OCI-LY1 (cell line): ENCODE measurements around the gene LIPC.

Experiments used
- EZH2 ChIP-seq: fragments of 200-600 bp; sonication (generic), shearing (Covaris generic); IDR thresholded peaks from 2 replicates; pipeline ENCODE4 v1.8.0; 2017; ENCODE audit warnings: borderline replicate concordance, mixed run types, mild to moderate bottlenecking, antibody characterized with exemption, low read length, moderate library complexity, mixed read lengths
- TF ChIP-seq, protein P1 (sequence below): fragments of 200-600 bp; sonication (generic), shearing (Covaris generic); IDR thresholded peaks from 2 replicates; pipeline ENCODE4 v1.5.1; 2017; ENCODE audit warnings: mild to moderate bottlenecking, antibody characterized with exemption, low read length, moderate library complexity, mixed read lengths

DNA sequence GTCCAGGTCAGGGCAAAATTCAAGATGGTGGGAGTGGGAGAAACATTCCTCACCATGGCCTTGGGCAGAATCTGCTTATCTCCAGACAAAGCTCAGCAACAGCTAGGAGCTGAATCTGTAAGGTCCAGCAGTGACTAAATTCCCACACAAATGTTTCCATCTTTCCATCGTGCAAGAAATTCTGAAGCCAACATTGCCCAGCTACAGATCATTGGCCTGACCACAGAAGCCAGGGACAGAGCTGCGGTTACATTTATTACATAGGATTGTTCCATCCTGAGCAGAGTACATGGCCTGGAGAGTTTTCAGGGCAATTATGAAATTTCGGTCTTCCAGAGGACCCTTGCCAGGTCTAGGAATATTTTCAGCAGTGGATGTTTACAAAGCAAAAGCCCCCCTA lies 100.3 kb downstream of the LIPC start:
- TF ChIP-seq, protein P1, sequence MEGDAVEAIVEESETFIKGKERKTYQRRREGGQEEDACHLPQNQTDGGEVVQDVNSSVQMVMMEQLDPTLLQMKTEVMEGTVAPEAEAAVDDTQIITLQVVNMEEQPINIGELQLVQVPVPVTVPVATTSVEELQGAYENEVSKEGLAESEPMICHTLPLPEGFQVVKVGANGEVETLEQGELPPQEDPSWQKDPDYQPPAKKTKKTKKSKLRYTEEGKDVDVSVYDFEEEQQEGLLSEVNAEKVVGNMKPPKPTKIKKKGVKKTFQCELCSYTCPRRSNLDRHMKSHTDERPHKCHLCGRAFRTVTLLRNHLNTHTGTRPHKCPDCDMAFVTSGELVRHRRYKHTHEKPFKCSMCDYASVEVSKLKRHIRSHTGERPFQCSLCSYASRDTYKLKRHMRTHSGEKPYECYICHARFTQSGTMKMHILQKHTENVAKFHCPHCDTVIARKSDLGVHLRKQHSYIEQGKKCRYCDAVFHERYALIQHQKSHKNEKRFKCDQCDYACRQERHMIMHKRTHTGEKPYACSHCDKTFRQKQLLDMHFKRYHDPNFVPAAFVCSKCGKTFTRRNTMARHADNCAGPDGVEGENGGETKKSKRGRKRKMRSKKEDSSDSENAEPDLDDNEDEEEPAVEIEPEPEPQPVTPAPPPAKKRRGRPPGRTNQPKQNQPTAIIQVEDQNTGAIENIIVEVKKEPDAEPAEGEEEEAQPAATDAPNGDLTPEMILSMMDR: no peak
- no peak for TF ChIP-seq EZH2
